ENCODE measurements around the gene CHKA.

DNA sequence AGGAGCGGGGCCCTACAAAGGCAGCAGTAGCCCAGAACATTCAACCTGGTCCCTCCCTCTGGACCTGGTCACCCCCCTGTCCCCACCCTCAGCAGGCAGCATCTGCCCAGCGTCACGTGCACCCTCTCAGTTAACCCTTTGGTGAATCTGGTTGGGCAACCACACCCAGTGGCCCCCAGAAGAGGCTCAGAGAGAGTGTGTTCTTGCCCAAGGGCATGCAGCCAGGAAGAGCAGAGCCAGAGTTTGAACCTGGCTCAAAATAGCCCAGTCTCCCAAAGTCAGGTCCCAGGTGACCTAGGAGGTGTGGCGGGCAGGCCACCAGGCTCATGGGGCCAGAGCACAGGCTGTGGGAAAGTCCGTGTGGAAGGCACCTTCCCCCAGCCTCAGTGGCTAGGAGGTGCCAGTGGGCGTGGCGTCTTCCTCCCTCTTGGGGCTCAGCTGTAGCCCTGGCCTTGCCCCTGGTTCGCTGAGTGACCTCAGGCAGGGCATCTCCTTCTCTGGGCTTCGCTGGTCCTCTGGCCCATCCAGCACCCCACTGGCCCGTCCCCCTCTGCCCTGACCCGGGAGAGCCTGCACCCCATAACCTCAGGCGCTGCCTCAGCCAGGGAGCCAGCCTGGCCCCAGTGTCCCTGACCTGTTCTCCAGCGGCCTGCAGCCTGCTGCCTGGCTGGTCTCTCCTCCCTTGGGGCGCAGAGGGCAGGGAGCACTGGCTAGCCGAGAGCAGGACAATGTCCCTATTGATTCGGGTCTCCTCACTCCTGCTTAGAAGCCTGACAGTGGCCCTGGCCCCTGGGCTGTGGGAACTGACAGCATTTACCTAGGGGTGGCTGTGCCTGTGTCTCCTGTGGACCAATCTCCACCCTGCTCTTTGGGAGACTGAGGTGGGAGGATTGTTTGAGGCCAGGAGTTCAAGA lies 104.0 kb downstream of the CHKA start:
- no peak for TF ChIP-seq EZH2 (IDR thresholded peaks at IDR 0.05; ENCODE audit: borderline replicate concordance, low read depth, low read length, severe bottlenecking)
- TF ChIP-seq, protein P1, sequence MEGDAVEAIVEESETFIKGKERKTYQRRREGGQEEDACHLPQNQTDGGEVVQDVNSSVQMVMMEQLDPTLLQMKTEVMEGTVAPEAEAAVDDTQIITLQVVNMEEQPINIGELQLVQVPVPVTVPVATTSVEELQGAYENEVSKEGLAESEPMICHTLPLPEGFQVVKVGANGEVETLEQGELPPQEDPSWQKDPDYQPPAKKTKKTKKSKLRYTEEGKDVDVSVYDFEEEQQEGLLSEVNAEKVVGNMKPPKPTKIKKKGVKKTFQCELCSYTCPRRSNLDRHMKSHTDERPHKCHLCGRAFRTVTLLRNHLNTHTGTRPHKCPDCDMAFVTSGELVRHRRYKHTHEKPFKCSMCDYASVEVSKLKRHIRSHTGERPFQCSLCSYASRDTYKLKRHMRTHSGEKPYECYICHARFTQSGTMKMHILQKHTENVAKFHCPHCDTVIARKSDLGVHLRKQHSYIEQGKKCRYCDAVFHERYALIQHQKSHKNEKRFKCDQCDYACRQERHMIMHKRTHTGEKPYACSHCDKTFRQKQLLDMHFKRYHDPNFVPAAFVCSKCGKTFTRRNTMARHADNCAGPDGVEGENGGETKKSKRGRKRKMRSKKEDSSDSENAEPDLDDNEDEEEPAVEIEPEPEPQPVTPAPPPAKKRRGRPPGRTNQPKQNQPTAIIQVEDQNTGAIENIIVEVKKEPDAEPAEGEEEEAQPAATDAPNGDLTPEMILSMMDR (IDR thresholded peaks at IDR 0.05; ENCODE audit: borderline replicate concordance, extremely low read depth, low read length, poor library complexity, severe bottlenecking) = no peak

All from DND-41 (cell line).